ENCODE data around the gene VPS13A.

VPS13A gene

GRCh38 chr9:77218612-77219011 is 41.3 kb downstream of the VPS13A start:
- Histone ChIP-seq H3K36me3 (ENCODE audit: control insufficient read depth in 4 of 4, insufficient read depth in 4 of 4, low read length in 3 of 4) (peaks cover 0 to 27% (median 22%) of the 10 kb centered on the region in 4 experiments), H3K4me1 (ENCODE audit: control extremely low read depth in 1 of 4, control insufficient read depth in 4 of 4, insufficient read depth in 4 of 4, low read length in 3 of 4) (no peaks in the 10 kb centered on the region), H3K9me3 (ENCODE audit: control extremely low read depth in 1 of 5, control insufficient read depth in 4 of 5, insufficient read depth in 2 of 5, low read depth in 1 of 5, low read length in 4 of 5) (no peaks in the 10 kb centered on the region), H3K4me3 (ENCODE audit: control insufficient read depth in 1 of 7, extremely low read depth in 1 of 7, insufficient read depth in 4 of 7, low read depth in 2 of 7, low read length in 6 of 7) (no peak overlapping the region), H3K27me3 (replicated peaks in 2 of 5; ENCODE audit: control insufficient read depth in 4 of 5, insufficient read depth in 5 of 5, low read length in 4 of 5) (no peaks in the 10 kb centered on the region), H3K27ac (ENCODE audit: insufficient read depth in 1 of 2, low read depth in 1 of 2, low read length in 2 of 2, poor library complexity in 1 of 2, severe bottlenecking in 2 of 2) (no peak overlapping the region)
- POLR2A ChIA-PET, result no interaction called here
- CTCF ChIA-PET, result no interaction called here
- no peak for DNase-seq
- 92% methylated on average over 2 of the region's 3 CpGs for WGBS (ENCODE audit: insufficient coverage)

- ChIA-PET POLR2A (no interaction called here), CTCF (interaction anchor here (1.7 to 2.2 kb wide), 2 partner anchors 9 to 54 kb away, joined by 3 to 11 read pairs; no protein-coding TSS in a partner anchor)
- Histone ChIP-seq H3K27ac (ENCODE audit: insufficient read depth in 1 of 2, low read depth in 1 of 2, low read length in 2 of 2, poor library complexity in 1 of 2, severe bottlenecking in 2 of 2) (no peak overlapping the region), H3K36me3 (ENCODE audit: control insufficient read depth in 4 of 4, insufficient read depth in 4 of 4, low read length in 3 of 4) (peaks cover 0 to 32% (median 22%) of the 10 kb centered on the region in 4 experiments), H3K9me3 (ENCODE audit: control extremely low read depth in 1 of 5, control insufficient read depth in 4 of 5, insufficient read depth in 2 of 5, low read depth in 1 of 5, low read length in 4 of 5) (no peaks in the 10 kb centered on the region), H3K27me3 (replicated peaks in 2 of 5; ENCODE audit: control insufficient read depth in 4 of 5, insufficient read depth in 5 of 5, low read length in 4 of 5) (no peaks in the 10 kb centered on the region), H3K4me1 (ENCODE audit: control extremely low read depth in 1 of 4, control insufficient read depth in 4 of 4, insufficient read depth in 4 of 4, low read length in 3 of 4) (no peaks in the 10 kb centered on the region), H3K4me3 (ENCODE audit: control insufficient read depth in 1 of 7, extremely low read depth in 1 of 7, insufficient read depth in 4 of 7, low read depth in 2 of 7, low read length in 6 of 7) (no peak overlapping the region)
- DNase-seq, result no peak
- WGBS (ENCODE audit: insufficient coverage), result 83% methylated on average over 1 of the region's 3 CpGs
Measured at GRCh38 chr9:77221431-77221830, 44.1 kb downstream of the VPS13A start.

GRCh38 chr9:77224746-77225312 is 47.5 kb downstream of the VPS13A start:
- Histone ChIP-seq H3K36me3 (ENCODE audit: control insufficient read depth in 4 of 4, insufficient read depth in 4 of 4, low read length in 3 of 4) (peaks cover 6 to 52% (median 34%) of the 10 kb centered on the region in 4 experiments), H3K4me3 (ENCODE audit: control insufficient read depth in 1 of 7, extremely low read depth in 1 of 7, insufficient read depth in 4 of 7, low read depth in 2 of 7, low read length in 6 of 7) (no peak overlapping the region), H3K4me1 (ENCODE audit: control extremely low read depth in 1 of 4, control insufficient read depth in 4 of 4, insufficient read depth in 4 of 4, low read length in 3 of 4) (no peaks in the 10 kb centered on the region), H3K27me3 (replicated peaks in 2 of 5; ENCODE audit: control insufficient read depth in 4 of 5, insufficient read depth in 5 of 5, low read length in 4 of 5) (no peaks in the 10 kb centered on the region), H3K27ac (ENCODE audit: insufficient read depth in 1 of 2, low read depth in 1 of 2, low read length in 2 of 2, poor library complexity in 1 of 2, severe bottlenecking in 2 of 2) (no peak overlapping the region), H3K9me3 (ENCODE audit: control extremely low read depth in 1 of 5, control insufficient read depth in 4 of 5, insufficient read depth in 2 of 5, low read depth in 1 of 5, low read length in 4 of 5) (peaks cover 0 to 9% (median 0%) of the 10 kb centered on the region in 5 experiments)
- peak in 1 of 3 donors; percentile 1 for DNase-seq
- ChIA-PET CTCF (no interaction called here), POLR2A (no interaction called here)
- no CpG with 5 or more reads among the region's 5 CpGs for WGBS (ENCODE audit: insufficient coverage)

- peaks cover 0 to 28% (median 7%) of the 10 kb centered on the region in 4 experiments for H3K36me3 ChIP-seq (ENCODE audit: control insufficient read depth in 4 of 4, insufficient read depth in 4 of 4, low read length in 3 of 4)
- H3K27me3 ChIP-seq (replicated peaks in 2 of 5; ENCODE audit: control insufficient read depth in 4 of 5, insufficient read depth in 5 of 5, low read length in 4 of 5), result no peaks in the 10 kb centered on the region
- no peaks in the 10 kb centered on the region for H3K9me3 ChIP-seq (ENCODE audit: control extremely low read depth in 1 of 5, control insufficient read depth in 4 of 5, insufficient read depth in 2 of 5, low read depth in 1 of 5, low read length in 4 of 5)
- H3K4me3 ChIP-seq (ENCODE audit: control insufficient read depth in 1 of 7, extremely low read depth in 1 of 7, insufficient read depth in 4 of 7, low read depth in 2 of 7, low read length in 6 of 7), result no peak overlapping the region
- H3K4me1 ChIP-seq (ENCODE audit: control extremely low read depth in 1 of 4, control insufficient read depth in 4 of 4, insufficient read depth in 4 of 4, low read length in 3 of 4), result no peaks in the 10 kb centered on the region
- no peak overlapping the region for H3K27ac ChIP-seq (ENCODE audit: insufficient read depth in 1 of 2, low read depth in 1 of 2, low read length in 2 of 2, poor library complexity in 1 of 2, severe bottlenecking in 2 of 2)
- POLR2A ChIA-PET, result no interaction called here
- 100% methylated on average over 3 of the region's 5 CpGs for WGBS (ENCODE audit: insufficient coverage)
- DNase-seq, result no peak
- CTCF ChIA-PET, result interaction anchor here (2.3 kb wide), 1 partner anchor 9 kb away, joined by 5 read pairs; no protein-coding TSS in a partner anchor
Measured at GRCh38 chr9:77236693-77237092, 59.4 kb downstream of the VPS13A start.

GRCh38 chr9:77237896-77238295 is 60.6 kb downstream of the VPS13A start:
- ChIA-PET CTCF (no interaction called here), POLR2A (no interaction called here)
- no peak for DNase-seq
- no peaks in the 10 kb centered on the region for H3K27me3 ChIP-seq (replicated peaks in 2 of 5; ENCODE audit: control insufficient read depth in 4 of 5, insufficient read depth in 5 of 5, low read length in 4 of 5)
- H3K36me3 ChIP-seq (ENCODE audit: control insufficient read depth in 4 of 4, insufficient read depth in 4 of 4, low read length in 3 of 4), result peaks cover 0 to 22% (median 8%) of the 10 kb centered on the region in 4 experiments
- no peaks in the 10 kb centered on the region for H3K4me1 ChIP-seq (ENCODE audit: control extremely low read depth in 1 of 4, control insufficient read depth in 4 of 4, insufficient read depth in 4 of 4, low read length in 3 of 4)
- WGBS (ENCODE audit: insufficient coverage), result no CpG with 5 or more reads among the region's 2 CpGs
- H3K27ac ChIP-seq (ENCODE audit: insufficient read depth in 1 of 2, low read depth in 1 of 2, low read length in 2 of 2, poor library complexity in 1 of 2, severe bottlenecking in 2 of 2), result no peak overlapping the region
- no peaks in the 10 kb centered on the region for H3K9me3 ChIP-seq (ENCODE audit: control extremely low read depth in 1 of 5, control insufficient read depth in 4 of 5, insufficient read depth in 2 of 5, low read depth in 1 of 5, low read length in 4 of 5)
- H3K4me3 ChIP-seq (ENCODE audit: control insufficient read depth in 1 of 7, extremely low read depth in 1 of 7, insufficient read depth in 4 of 7, low read depth in 2 of 7, low read length in 6 of 7), result no peak overlapping the region

GRCh38 chr9:77251050-77251449 is 73.7 kb downstream of the VPS13A start:
- Histone ChIP-seq H3K27ac (ENCODE audit: insufficient read depth in 1 of 2, low read depth in 1 of 2, low read length in 2 of 2, poor library complexity in 1 of 2, severe bottlenecking in 2 of 2) (no peak overlapping the region), H3K4me3 (ENCODE audit: control insufficient read depth in 1 of 7, extremely low read depth in 1 of 7, insufficient read depth in 4 of 7, low read depth in 2 of 7, low read length in 6 of 7) (no peak overlapping the region), H3K36me3 (ENCODE audit: control insufficient read depth in 4 of 4, insufficient read depth in 4 of 4, low read length in 3 of 4) (peaks cover 5 to 28% (median 9%) of the 10 kb centered on the region in 4 experiments), H3K27me3 (replicated peaks in 2 of 5; ENCODE audit: control insufficient read depth in 4 of 5, insufficient read depth in 5 of 5, low read length in 4 of 5) (no peaks in the 10 kb centered on the region), H3K9me3 (ENCODE audit: control extremely low read depth in 1 of 5, control insufficient read depth in 4 of 5, insufficient read depth in 2 of 5, low read depth in 1 of 5, low read length in 4 of 5) (peaks cover 0 to 3% (median 0%) of the 10 kb centered on the region in 5 experiments), H3K4me1 (ENCODE audit: control extremely low read depth in 1 of 4, control insufficient read depth in 4 of 4, insufficient read depth in 4 of 4, low read length in 3 of 4) (no peaks in the 10 kb centered on the region)
- 100% methylated on average over 1 of the region's 1 CpG for WGBS (ENCODE audit: insufficient coverage)
- POLR2A ChIA-PET, result no interaction called here
- CTCF ChIA-PET, result no interaction called here
- DNase-seq, result no peak

- WGBS (ENCODE audit: insufficient coverage), result no CpG with 5 or more reads among the region's 2 CpGs
- Histone ChIP-seq H3K27ac (ENCODE audit: insufficient read depth in 1 of 2, low read depth in 1 of 2, low read length in 2 of 2, poor library complexity in 1 of 2, severe bottlenecking in 2 of 2) (no peak overlapping the region), H3K36me3 (ENCODE audit: control insufficient read depth in 4 of 4, insufficient read depth in 4 of 4, low read length in 3 of 4) (peaks cover 4 to 27% (median 8%) of the 10 kb centered on the region in 4 experiments), H3K27me3 (replicated peaks in 2 of 5; ENCODE audit: control insufficient read depth in 4 of 5, insufficient read depth in 5 of 5, low read length in 4 of 5) (no peaks in the 10 kb centered on the region), H3K4me1 (ENCODE audit: control extremely low read depth in 1 of 4, control insufficient read depth in 4 of 4, insufficient read depth in 4 of 4, low read length in 3 of 4) (no peaks in the 10 kb centered on the region), H3K4me3 (ENCODE audit: control insufficient read depth in 1 of 7, extremely low read depth in 1 of 7, insufficient read depth in 4 of 7, low read depth in 2 of 7, low read length in 6 of 7) (no peak overlapping the region), H3K9me3 (ENCODE audit: control extremely low read depth in 1 of 5, control insufficient read depth in 4 of 5, insufficient read depth in 2 of 5, low read depth in 1 of 5, low read length in 4 of 5) (peaks cover 0 to 8% (median 0%) of the 10 kb centered on the region in 5 experiments)
- no peak for DNase-seq
- POLR2A ChIA-PET, result no interaction called here
- CTCF ChIA-PET, result no interaction called here
Measured at GRCh38 chr9:77257275-77257674, 79.9 kb downstream of the VPS13A start.

All from common myeloid progenitor, CD34-positive (primary cell).